A673 (cell line): ENCODE data around the gene STX3. TPM values are rescaled to one million over a fixed set of nuclear protein-coding genes. Genes with fewer than 3 reads are reported as not detected.

Experiments
- BruUV-seq: library from RNA; stranded (reverse); fragments of 400-500 nt; replicated peaks from 2 replicates; lab custom pipeline; 2021; lab: Mats Ljungman, UMichigan
- CTCF ChIA-PET: fragments of 300-600 bp; sonication (Branson Sonifier 250); formaldehyde crosslinking; loops from one replicate; lab custom pipeline; 2022; ENCODE audit warnings: antibody characterized with exemption; lab: Charles Lee
- POLR2A ChIA-PET: fragments of 300-600 bp; sonication (Branson Sonifier 250); formaldehyde crosslinking; loops from one replicate; lab custom pipeline; 2022; ENCODE audit warnings: antibody characterized with exemption; ENCODE audit not compliant: low non-redundant PET; lab: Charles Lee
- DNase-seq: peaks from one replicate; pipeline ENCODE4 v3.0.0-alpha.2; 2015; ENCODE audit warnings: low spot score
- H3K27ac ChIP-seq: fragments of 200-600 bp; sonication (generic); 2 replicates; pipeline ENCODE4 v1.5.1; 2016; ENCODE audit warnings: mixed run types, low read depth, mild to moderate bottlenecking, mixed read lengths, antibody characterized with exemption, low read length; ENCODE audit not compliant: poor library complexity, severe bottlenecking
- H3K27me3 ChIP-seq: fragments of 200-600 bp; sonication (generic); replicated peaks from 2 replicates; pipeline ENCODE4 v1.6.1; 2017; ENCODE audit warnings: mixed run types, low read depth, mild to moderate bottlenecking, mixed read lengths, antibody characterized with exemption, low read length; ENCODE audit not compliant: insufficient read depth, poor library complexity
- H3K36me3 ChIP-seq: fragments of 200-600 bp; sonication (generic); 2 replicates; pipeline ENCODE4 v1.6.1; 2016; ENCODE audit warnings: mixed run types, mild to moderate bottlenecking, mixed read lengths, antibody characterized with exemption, low read length; ENCODE audit not compliant: insufficient read depth, poor library complexity, severe bottlenecking
- H3K4me1 ChIP-seq: fragments of 200-600 bp; sonication (generic); 2 replicates; pipeline ENCODE4 v1.6.1; 2017; ENCODE audit warnings: mixed run types, mild to moderate bottlenecking, mixed read lengths, antibody characterized with exemption, low read length; ENCODE audit not compliant: insufficient read depth, poor library complexity, severe bottlenecking
- H3K4me3 ChIP-seq: fragments of 200-600 bp; sonication (generic); 2 replicates; pipeline ENCODE4 v1.5.1; 2016; ENCODE audit warnings: low read depth, mixed run types, mild to moderate bottlenecking, mixed read lengths, low read length; ENCODE audit not compliant: poor library complexity, severe bottlenecking
- H3K9me3 ChIP-seq: fragments of 200-600 bp; sonication (generic); 2 replicates; pipeline ENCODE4 v1.6.1; 2016; ENCODE audit warnings: mixed run types, low read depth, mild to moderate bottlenecking, mixed read lengths, antibody characterized with exemption, low read length; ENCODE audit not compliant: poor library complexity, severe bottlenecking
- CTCF ChIP-seq: fragments of 300-800, 200-600 bp; sonication (generic); conservative IDR thresholded peaks from 2 replicates; pipeline ENCODE4 v1.5.1; 2017; ENCODE audit warnings: low read depth, mild to moderate bottlenecking, antibody characterized with exemption, low read length, moderate library complexity, mixed read lengths
- EZH2 ChIP-seq: fragments of 200-600 bp; sonication (generic); IDR thresholded peaks from 2 replicates; pipeline ENCODE4 v1.6.1; 2017; ENCODE audit warnings: borderline replicate concordance, low read depth, mild to moderate bottlenecking, mixed read lengths, antibody characterized with exemption, low read length; ENCODE audit not compliant: poor library complexity, severe bottlenecking
- intact Hi-C: fragments of 100-400 bp; cut with micrococcal nuclease; formaldehyde crosslinking; loops from one replicate; pipeline ENCODE4 v1.10.0; 2022; ENCODE audit not compliant: unreplicated experiment
- total RNA-seq: library from RNA; stranded (reverse); gene quantifications from 2 replicates; pipeline ENCODE4 v1.2.3, GENCODE V29; 2021

STX3 gene
- total RNA-seq, 1 experiment from 2014 or later, result 16.0 TPM

GRCh38 chr11:59766542-59767224 is 11.5 kb downstream of the STX3 start:
- CTCF ChIA-PET, result interaction anchor here (1.9 kb wide), 1 partner anchor 12 kb away, joined by 5 read pairs; no protein-coding TSS in a partner anchor
- no peaks in the 10 kb centered on the region for H3K36me3 ChIP-seq
- no TSS peak for BruUV-seq
- no peak overlapping the region for H3K27ac ChIP-seq
- intact Hi-C loops, result no loop called here
- no peaks in the 10 kb centered on the region for H3K27me3 ChIP-seq
- no peak for DNase-seq
- TF ChIP-seq CTCF, result no peak
- TF ChIP-seq EZH2, result no peak
- H3K4me3 ChIP-seq, result no peak overlapping the region
- POLR2A ChIA-PET, result no interaction called here
- no peaks in the 10 kb centered on the region for H3K9me3 ChIP-seq
- no peaks in the 10 kb centered on the region for H3K4me1 ChIP-seq

- TF ChIP-seq CTCF, result no peak
- no peak for TF ChIP-seq EZH2
- H3K36me3 ChIP-seq, result no peaks in the 10 kb centered on the region
- BruUV-seq, result no TSS peak
- no peaks in the 10 kb centered on the region for H3K4me1 ChIP-seq
- H3K27ac ChIP-seq, result no peak overlapping the region
- POLR2A ChIA-PET, result no interaction called here
- no peaks in the 10 kb centered on the region for H3K27me3 ChIP-seq
- no peaks in the 10 kb centered on the region for H3K9me3 ChIP-seq
- intact Hi-C loops, result no loop called here
- H3K4me3 ChIP-seq, result no peak overlapping the region
- CTCF ChIA-PET, result no interaction called here
- DNase-seq, result no peak
Measured at GRCh38 chr11:59767225-59767611, 12.0 kb downstream of the STX3 start.

GRCh38 chr11:59769111-59769510 is 13.9 kb downstream of the STX3 start:
- no TSS peak for BruUV-seq
- H3K9me3 ChIP-seq, result no peaks in the 10 kb centered on the region
- no peaks in the 10 kb centered on the region for H3K27me3 ChIP-seq
- no peaks in the 10 kb centered on the region for H3K4me1 ChIP-seq
- no peaks in the 10 kb centered on the region for H3K36me3 ChIP-seq
- ChIA-PET CTCF (no interaction called here), POLR2A (no interaction called here)
- DNase-seq, result no peak
- H3K4me3 ChIP-seq, result no peak overlapping the region
- TF ChIP-seq EZH2 (no peak), CTCF (no peak)
- intact Hi-C loops, result no loop called here
- no peak overlapping the region for H3K27ac ChIP-seq
